Choroid plexus epithelial cell (primary cell): ENCODE data around the gene SNX8.

Experiments
- DNase-seq: peaks from one replicate; pipeline ENCODE4 v3.0.0-alpha.2; 2010; ENCODE audit warnings: low read depth
- H3K4me3 ChIP-seq: 2 replicates; pipeline ENCODE4 v1.5.1; 2011; ENCODE audit warnings: low read depth, mild to moderate bottlenecking, control low read depth, low read length, moderate library complexity
- CTCF ChIP-seq: conservative IDR thresholded peaks from 2 replicates; pipeline ENCODE4 v1.5.1; 2011; ENCODE audit warnings: low read depth, mild to moderate bottlenecking, control low read depth, inconsistent platforms, low read length, moderate library complexity

The SNX8 gene

GRCh38 chr7:2243458-2243857 is 70.8 kb downstream of the SNX8 start:
- no peak for DNase-seq
- no peak overlapping the region for H3K4me3 ChIP-seq
- no peak for TF ChIP-seq CTCF

DNA sequence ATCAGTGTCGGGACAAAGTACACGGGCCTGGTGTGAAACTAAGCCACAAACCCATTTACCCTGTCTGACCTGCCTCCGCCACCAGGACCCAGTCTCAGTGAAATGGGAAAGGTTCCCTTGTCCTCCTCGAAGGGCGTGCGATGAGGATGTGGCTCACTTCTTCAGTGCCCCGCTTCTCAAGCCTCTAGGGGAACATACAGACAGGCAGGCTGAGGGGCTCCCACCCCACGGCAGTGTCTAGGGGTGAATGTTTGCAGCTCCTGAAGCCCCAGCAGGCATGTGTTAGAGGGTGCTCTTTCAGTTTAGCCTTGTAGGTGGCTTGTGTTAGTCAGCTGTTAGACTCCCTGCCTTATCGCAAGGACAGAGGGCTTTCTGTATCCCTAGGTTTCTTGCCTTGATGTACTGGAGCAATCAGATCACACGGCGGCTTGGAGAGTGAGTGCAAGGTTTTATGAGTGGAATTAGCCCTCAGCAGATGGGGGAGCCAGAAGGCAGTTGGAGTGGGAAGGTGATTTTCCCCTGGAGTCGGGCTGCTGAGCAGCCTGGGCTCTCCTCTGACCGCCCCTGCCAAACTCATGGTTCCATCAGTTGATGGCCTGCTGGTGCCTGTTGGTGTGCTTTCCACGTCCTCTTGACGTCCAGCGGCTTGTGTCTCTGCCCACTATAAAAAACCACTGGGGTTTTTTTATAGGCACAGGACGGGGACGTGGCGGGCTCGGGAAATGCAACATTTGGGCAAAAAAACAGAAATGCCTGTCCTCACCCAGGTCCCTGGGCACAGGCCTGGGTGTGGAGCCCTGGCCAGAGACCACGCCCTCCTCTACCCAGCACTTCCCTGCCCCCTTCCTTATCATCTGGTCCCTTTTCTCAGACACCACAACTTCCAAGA is 71.5 kb downstream of the SNX8 start:
- TF ChIP-seq CTCF, result peak; percentile 22
- peak; percentile 30 for DNase-seq

GRCh38 chr7:2241580-2242540 is 72.4 kb downstream of the SNX8 start, which contains the start of the genes MRM2 and NUDT1:
Gene MRM2 (minus strand): TSS chr7:2242205. CDS start chr7:2242169, 36 bp downstream.
Gene NUDT1 (plus strand): TSS chr7:2242226. CDS start chr7:2244575, 2,349 bp downstream.
- TF ChIP-seq CTCF, result no peak
- peak; percentile 71 for DNase-seq
- peak within 1 kb of the TSS; percentile 96 for H3K4me3 ChIP-seq

More for the DNA sequence above, 71.5 kb downstream of the SNX8 start:
- peak overlapping the region; percentile 96 for H3K4me3 ChIP-seq

GRCh38 chr7:2239242-2239641 is 75.0 kb downstream of the SNX8 start:
- H3K4me3 ChIP-seq, result no peak overlapping the region
- TF ChIP-seq CTCF, result no peak
- no peak for DNase-seq

GRCh38 chr7:2237109-2237602 is 77.1 kb downstream of the SNX8 start:
- no peak overlapping the region for H3K4me3 ChIP-seq
- no peak for TF ChIP-seq CTCF
- no peak for DNase-seq

- no peak for TF ChIP-seq CTCF
- H3K4me3 ChIP-seq, result no peak overlapping the region
- DNase-seq, result peak; percentile 41
These were observed 80.3 kb downstream of the SNX8 start for GRCh38 chr7:2233926-2234325.
